Measurements from ENCODE around the gene AFF3.
"Not testable (repeated sequence)": the region's sequence is repeated elsewhere in the genome, so short reads cannot be mapped to it uniquely, and the experiment has no call there.

The AFF3 gene

DNA sequence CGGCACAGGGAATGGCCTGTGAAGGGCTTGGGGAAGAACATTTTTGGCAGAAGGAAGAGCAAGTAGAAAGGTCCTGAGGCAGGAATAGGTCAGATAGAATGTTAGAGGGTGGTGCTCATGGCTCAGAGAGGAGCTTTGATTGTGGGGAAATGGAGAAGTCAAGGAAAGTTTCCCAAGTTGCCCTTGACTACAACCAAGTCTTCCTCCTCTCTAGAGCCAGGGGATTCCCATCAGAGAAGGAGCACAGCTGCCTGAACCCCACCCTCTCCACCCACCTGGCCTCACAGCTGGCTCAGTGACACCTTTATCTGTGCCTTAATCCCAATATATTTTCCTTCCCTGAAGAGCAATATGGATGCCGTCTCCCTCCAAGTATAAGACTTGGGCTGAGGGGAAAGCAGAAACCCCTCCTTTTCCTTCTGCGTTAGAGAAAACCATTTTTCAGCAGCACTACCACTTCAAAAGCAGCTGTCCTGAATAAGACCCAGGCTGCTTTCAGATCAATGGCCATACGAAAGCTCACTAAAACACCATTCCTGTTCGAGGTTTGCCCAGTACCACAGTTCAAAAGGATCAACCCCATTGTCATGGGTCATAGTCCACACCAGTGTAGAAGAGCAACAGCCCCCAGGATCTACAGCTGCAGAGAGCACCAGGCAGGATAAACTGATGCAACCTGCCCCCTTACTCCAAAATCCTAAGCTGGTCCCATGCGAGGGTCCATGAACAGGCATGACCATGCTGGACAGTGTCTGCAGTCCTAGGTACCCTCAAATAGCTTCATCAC, 199.6 kb downstream of the AFF3 start:
- Histone ChIP-seq H3K27ac (ENCODE audit: insufficient read depth, low read length, poor library complexity, severe bottlenecking) (no peak overlapping the region), H3K4me3 (ENCODE audit: insufficient read depth, low read depth, low read length, poor library complexity, severe bottlenecking) (no peak overlapping the region), H3K9me3 (ENCODE audit: control insufficient read depth, low read length) (no peaks in the 10 kb centered on the region), H3K36me3 (ENCODE audit: control insufficient read depth, insufficient read depth, low read length) (no peaks in the 10 kb centered on the region), H3K4me1 (ENCODE audit: control insufficient read depth, insufficient read depth, low read length, poor library complexity, severe bottlenecking) (no peaks in the 10 kb centered on the region), H3K27me3 (replicated peaks; ENCODE audit: control insufficient read depth, insufficient read depth, low read length, poor library complexity, severe bottlenecking) (no peaks in the 10 kb centered on the region)
- no peak for DNase-seq

DNA sequence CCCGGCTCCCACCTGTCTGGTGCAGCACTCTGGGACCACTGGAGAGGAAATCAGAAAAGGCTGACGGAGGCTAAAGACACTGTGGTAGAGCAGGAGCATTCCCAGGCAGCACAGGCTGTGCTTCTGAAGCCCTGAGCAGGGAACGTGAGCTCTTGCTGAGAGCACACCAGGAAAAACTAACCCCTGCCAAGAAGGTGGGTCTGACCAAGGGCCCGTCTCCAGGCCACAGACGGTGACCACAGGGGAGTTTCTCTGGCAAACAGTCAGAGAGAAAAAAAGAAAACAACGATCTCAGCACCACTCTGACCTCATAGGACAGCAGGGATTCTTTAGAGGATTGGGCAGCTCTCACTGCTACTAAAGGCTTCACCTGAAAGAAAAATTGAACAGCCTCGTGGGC, 201.4 kb downstream of the AFF3 start:
- no peaks in the 10 kb centered on the region for H3K4me1 ChIP-seq (ENCODE audit: control insufficient read depth, insufficient read depth, low read length, poor library complexity, severe bottlenecking)
- no peaks in the 10 kb centered on the region for H3K36me3 ChIP-seq (ENCODE audit: control insufficient read depth, insufficient read depth, low read length)

GRCh38 chr2:99939135-99939534, 203.3 kb downstream of the AFF3 start:
- no peaks in the 10 kb centered on the region for H3K9me3 ChIP-seq (ENCODE audit: control insufficient read depth, low read length)
- no peaks in the 10 kb centered on the region for H3K4me1 ChIP-seq (ENCODE audit: control insufficient read depth, insufficient read depth, low read length, poor library complexity, severe bottlenecking)
- no peak overlapping the region for H3K4me3 ChIP-seq (ENCODE audit: insufficient read depth, low read depth, low read length, poor library complexity, severe bottlenecking)
- H3K27ac ChIP-seq (ENCODE audit: insufficient read depth, low read length, poor library complexity, severe bottlenecking): no peak overlapping the region
- no peaks in the 10 kb centered on the region for H3K27me3 ChIP-seq (replicated peaks; ENCODE audit: control insufficient read depth, insufficient read depth, low read length, poor library complexity, severe bottlenecking)
- no peaks in the 10 kb centered on the region for H3K36me3 ChIP-seq (ENCODE audit: control insufficient read depth, insufficient read depth, low read length)
- DNase-seq: no peak

More for the DNA sequence above, 201.4 kb downstream of the AFF3 start:
- Histone ChIP-seq H3K27ac (ENCODE audit: insufficient read depth, low read length, poor library complexity, severe bottlenecking) (no peak overlapping the region), H3K9me3 (ENCODE audit: control insufficient read depth, low read length) (no peaks in the 10 kb centered on the region), H3K4me3 (ENCODE audit: insufficient read depth, low read depth, low read length, poor library complexity, severe bottlenecking) (no peak overlapping the region), H3K27me3 (replicated peaks; ENCODE audit: control insufficient read depth, insufficient read depth, low read length, poor library complexity, severe bottlenecking) (no peaks in the 10 kb centered on the region)
- no peak for DNase-seq

DNA sequence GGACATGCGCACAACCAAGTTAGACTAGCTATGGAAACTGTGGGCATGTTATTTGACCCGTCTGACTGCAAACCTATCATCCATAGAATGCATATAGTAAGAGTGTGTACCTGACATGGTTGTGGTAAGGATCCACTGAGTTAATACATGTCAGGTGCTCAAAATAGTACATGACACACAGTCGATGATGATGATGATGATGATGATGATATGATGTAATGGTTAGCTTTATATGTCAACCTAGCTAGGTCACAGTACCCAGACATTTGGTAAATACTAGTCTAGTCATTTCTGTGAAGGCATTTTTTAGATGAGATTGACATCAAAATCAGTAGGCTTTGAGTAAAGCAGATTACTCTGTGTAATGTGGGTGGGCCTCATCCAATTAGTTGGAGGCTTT, 204.1 kb downstream of the AFF3 start:
- Histone ChIP-seq H3K27me3 (replicated peaks; ENCODE audit: control insufficient read depth, insufficient read depth, low read length, poor library complexity, severe bottlenecking) (no peaks in the 10 kb centered on the region), H3K27ac (ENCODE audit: insufficient read depth, low read length, poor library complexity, severe bottlenecking) (no peak overlapping the region), H3K36me3 (ENCODE audit: control insufficient read depth, insufficient read depth, low read length) (no peaks in the 10 kb centered on the region), H3K4me1 (ENCODE audit: control insufficient read depth, insufficient read depth, low read length, poor library complexity, severe bottlenecking) (no peaks in the 10 kb centered on the region), H3K9me3 (ENCODE audit: control insufficient read depth, low read length) (no peaks in the 10 kb centered on the region), H3K4me3 (ENCODE audit: insufficient read depth, low read depth, low read length, poor library complexity, severe bottlenecking) (no peak overlapping the region)
- DNase-seq: no peak

- no peak overlapping the region for H3K27ac ChIP-seq (ENCODE audit: insufficient read depth, low read length, poor library complexity, severe bottlenecking)
- no peak for DNase-seq
- no peaks in the 10 kb centered on the region for H3K27me3 ChIP-seq (replicated peaks; ENCODE audit: control insufficient read depth, insufficient read depth, low read length, poor library complexity, severe bottlenecking)
- H3K9me3 ChIP-seq (ENCODE audit: control insufficient read depth, low read length): no peaks in the 10 kb centered on the region
- H3K36me3 ChIP-seq (ENCODE audit: control insufficient read depth, insufficient read depth, low read length): no peaks in the 10 kb centered on the region
- H3K4me1 ChIP-seq (ENCODE audit: control insufficient read depth, insufficient read depth, low read length, poor library complexity, severe bottlenecking): no peaks in the 10 kb centered on the region
- no peak overlapping the region for H3K4me3 ChIP-seq (ENCODE audit: insufficient read depth, low read depth, low read length, poor library complexity, severe bottlenecking)
Measured at GRCh38 chr2:99936065-99936464, 206.3 kb downstream of the AFF3 start.

GRCh38 chr2:99935662-99936061, 206.7 kb downstream of the AFF3 start:
- Histone ChIP-seq H3K27me3 (replicated peaks; ENCODE audit: control insufficient read depth, insufficient read depth, low read length, poor library complexity, severe bottlenecking) (no peaks in the 10 kb centered on the region), H3K4me3 (ENCODE audit: insufficient read depth, low read depth, low read length, poor library complexity, severe bottlenecking) (no peak overlapping the region), H3K36me3 (ENCODE audit: control insufficient read depth, insufficient read depth, low read length) (no peaks in the 10 kb centered on the region), H3K9me3 (ENCODE audit: control insufficient read depth, low read length) (no peaks in the 10 kb centered on the region), H3K4me1 (ENCODE audit: control insufficient read depth, insufficient read depth, low read length, poor library complexity, severe bottlenecking) (no peaks in the 10 kb centered on the region), H3K27ac (ENCODE audit: insufficient read depth, low read length, poor library complexity, severe bottlenecking) (no peak overlapping the region)
- DNase-seq: no peak

- Histone ChIP-seq H3K36me3 (ENCODE audit: control insufficient read depth, insufficient read depth, low read length) (no peaks in the 10 kb centered on the region), H3K4me3 (ENCODE audit: insufficient read depth, low read depth, low read length, poor library complexity, severe bottlenecking) (no peak overlapping the region), H3K27me3 (replicated peaks; ENCODE audit: control insufficient read depth, insufficient read depth, low read length, poor library complexity, severe bottlenecking) (no peaks in the 10 kb centered on the region), H3K27ac (ENCODE audit: insufficient read depth, low read length, poor library complexity, severe bottlenecking) (no peak overlapping the region), H3K9me3 (ENCODE audit: control insufficient read depth, low read length) (no peaks in the 10 kb centered on the region), H3K4me1 (ENCODE audit: control insufficient read depth, insufficient read depth, low read length, poor library complexity, severe bottlenecking) (no peaks in the 10 kb centered on the region)
- DNase-seq: no peak
Measured at GRCh38 chr2:99933894-99934650, 208.3 kb downstream of the AFF3 start.

- not testable (repeated sequence) for H3K4me3 ChIP-seq (ENCODE audit: insufficient read depth, low read depth, low read length, poor library complexity, severe bottlenecking); H3K27me3 ChIP-seq (replicated peaks; ENCODE audit: control insufficient read depth, insufficient read depth, low read length, poor library complexity, severe bottlenecking); H3K27ac ChIP-seq (ENCODE audit: insufficient read depth, low read length, poor library complexity, severe bottlenecking); H3K9me3 ChIP-seq (ENCODE audit: control insufficient read depth, low read length); H3K4me1 ChIP-seq (ENCODE audit: control insufficient read depth, insufficient read depth, low read length, poor library complexity, severe bottlenecking); H3K36me3 ChIP-seq (ENCODE audit: control insufficient read depth, insufficient read depth, low read length); DNase-seq
Measured at GRCh38 chr2:99933491-99933890, 208.9 kb downstream of the AFF3 start.

DNA sequence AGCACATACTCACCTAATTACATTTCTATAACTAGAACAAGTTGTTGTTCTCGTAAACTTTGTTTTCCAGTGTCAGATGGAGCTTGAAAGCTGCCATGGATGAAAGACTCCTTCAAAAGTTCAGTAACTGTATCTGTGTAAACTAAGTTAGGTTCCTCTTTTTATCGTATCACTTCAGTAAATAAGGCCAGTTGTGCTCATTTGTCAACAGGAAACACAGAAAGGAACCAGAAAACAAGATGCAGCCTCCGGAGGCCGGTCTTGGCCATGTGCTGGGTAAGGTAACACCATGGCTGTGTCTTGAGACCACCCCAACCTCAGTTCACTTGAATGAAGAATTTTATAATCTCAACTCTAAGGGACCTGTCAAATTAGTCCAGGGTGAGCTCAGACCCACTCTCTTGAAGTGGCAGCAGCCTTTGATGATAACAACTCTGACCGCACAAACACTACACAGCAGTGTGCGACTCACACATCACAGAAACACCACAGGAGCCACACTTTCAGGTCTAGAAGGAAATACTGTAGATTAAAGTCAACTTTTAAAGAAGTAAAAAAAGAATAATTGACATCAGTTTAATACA, 213.8 kb downstream of the AFF3 start:
- Histone ChIP-seq H3K4me3 (ENCODE audit: insufficient read depth, low read depth, low read length, poor library complexity, severe bottlenecking) (no peak overlapping the region), H3K4me1 (ENCODE audit: control insufficient read depth, insufficient read depth, low read length, poor library complexity, severe bottlenecking) (no peaks in the 10 kb centered on the region), H3K27ac (ENCODE audit: insufficient read depth, low read length, poor library complexity, severe bottlenecking) (no peak overlapping the region), H3K27me3 (replicated peaks; ENCODE audit: control insufficient read depth, insufficient read depth, low read length, poor library complexity, severe bottlenecking) (no peaks in the 10 kb centered on the region), H3K36me3 (ENCODE audit: control insufficient read depth, insufficient read depth, low read length) (no peaks in the 10 kb centered on the region), H3K9me3 (ENCODE audit: control insufficient read depth, low read length) (no peaks in the 10 kb centered on the region)
- DNase-seq: no peak

DNA sequence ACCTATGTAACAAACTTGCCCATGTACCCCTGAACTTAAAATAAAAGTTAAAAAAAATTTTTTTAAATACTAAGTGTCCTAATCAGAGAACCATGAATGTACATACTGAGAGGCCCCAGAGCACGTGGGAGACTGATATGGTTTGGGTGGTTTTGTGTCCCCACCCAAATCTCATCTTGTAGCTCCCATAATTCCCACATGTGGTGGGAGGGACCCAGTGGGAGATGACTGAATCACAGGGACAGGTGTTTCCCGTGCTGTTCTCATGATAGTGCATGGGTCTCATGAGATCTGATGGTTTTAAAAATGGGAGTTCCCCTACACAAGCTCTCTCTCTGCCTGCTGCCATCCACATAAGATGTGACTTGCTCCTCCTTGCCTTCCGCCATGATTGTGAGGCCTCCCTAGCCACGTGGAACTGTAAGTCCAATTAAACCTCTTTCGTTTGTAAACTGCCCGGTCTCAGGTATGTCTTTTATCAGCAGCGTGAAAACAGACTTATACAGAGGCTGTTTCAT, 214.6 kb downstream of the AFF3 start:
- not testable (repeated sequence) for DNase-seq; H3K4me3 ChIP-seq (ENCODE audit: insufficient read depth, low read depth, low read length, poor library complexity, severe bottlenecking); H3K36me3 ChIP-seq (ENCODE audit: control insufficient read depth, insufficient read depth, low read length); H3K27ac ChIP-seq (ENCODE audit: insufficient read depth, low read length, poor library complexity, severe bottlenecking); H3K4me1 ChIP-seq (ENCODE audit: control insufficient read depth, insufficient read depth, low read length, poor library complexity, severe bottlenecking); H3K27me3 ChIP-seq (replicated peaks; ENCODE audit: control insufficient read depth, insufficient read depth, low read length, poor library complexity, severe bottlenecking); H3K9me3 ChIP-seq (ENCODE audit: control insufficient read depth, low read length)

All from effector memory CD4-positive, alpha-beta T cell (primary cell).